ENCODE data around the gene ART4. TPM values are rescaled to one million over a fixed set of nuclear protein-coding genes. Genes with fewer than 3 reads are reported as not detected.

ART4 gene
- total RNA-seq, 1 experiment from 2014 or later: not detected

DNA sequence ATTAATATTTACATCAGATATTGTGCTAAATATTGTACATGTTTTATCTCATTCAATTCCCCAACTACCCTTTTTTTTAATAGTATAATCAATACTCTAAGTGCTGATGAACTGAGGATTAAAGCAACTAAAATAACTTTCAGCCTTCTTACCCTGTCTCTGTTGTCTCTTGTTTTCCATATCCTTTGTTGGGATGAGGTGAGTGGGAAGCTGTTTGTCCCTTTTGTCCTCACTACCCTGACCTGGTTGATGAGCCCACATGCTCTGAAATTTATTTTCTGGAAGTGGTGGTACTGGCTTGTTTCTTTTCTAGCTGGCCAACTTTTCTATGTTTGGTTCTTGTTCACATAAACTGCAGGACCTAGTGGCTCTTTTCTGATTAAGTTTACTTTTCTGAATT lies 9.6 kb upstream of the ART4 start:
- no peak overlapping the region for H3K27ac ChIP-seq (ENCODE audit: low read depth, low read length)
- ATAC-seq (no peak), DNase-seq (ENCODE audit: low read depth, low spot score) (no peak)
- no peak overlapping the region for H2AFZ ChIP-seq (ENCODE audit: low read depth, low read length, poor library complexity, severe bottlenecking)
- no peaks in the 10 kb centered on the region for H3K9me2 ChIP-seq (ENCODE audit: insufficient read depth)
- TF ChIP-seq SRF (IDR thresholded peaks at IDR 0.05; ENCODE audit: low read depth): no peak
- TF ChIP-seq, protein P1, sequence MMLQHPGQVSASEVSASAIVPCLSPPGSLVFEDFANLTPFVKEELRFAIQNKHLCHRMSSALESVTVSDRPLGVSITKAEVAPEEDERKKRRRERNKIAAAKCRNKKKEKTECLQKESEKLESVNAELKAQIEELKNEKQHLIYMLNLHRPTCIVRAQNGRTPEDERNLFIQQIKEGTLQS (IDR thresholded peaks at IDR 0.05): no peak
- TF ChIP-seq POLR2AphosphoS5 (IDR thresholded peaks at IDR 0.05; ENCODE audit: low read depth, low read length): no peak
- TF ChIP-seq TCF7L2 (IDR thresholded peaks at IDR 0.05; ENCODE audit: borderline replicate concordance, extremely low read depth, insufficient read depth, insufficient read length): no peak
- no peak for TF ChIP-seq ZFX (IDR thresholded peaks at IDR 0.05)
- POLR2A ChIA-PET: no interaction called here
- intact Hi-C loops (cut with micrococcal nuclease): no loop called here
- no peak overlapping the region for H3K4me2 ChIP-seq (ENCODE audit: low read length)
- BruUV-seq (replicated peaks): no TSS peak
- CTCF ChIA-PET: no interaction called here
- H3K9me3 ChIP-seq (ENCODE audit: control insufficient read depth in 1 of 2, insufficient read depth in 1 of 2, low read depth in 1 of 2, low read length in 2 of 2): no peaks in the 10 kb centered on the region
- H3K4me1 ChIP-seq (ENCODE audit: control insufficient read depth in 1 of 2, insufficient read depth in 2 of 2, low read length in 2 of 2): no peaks in the 10 kb centered on the region
- H3K79me2 ChIP-seq (ENCODE audit: insufficient read depth, low read length): no peaks in the 10 kb centered on the region
- RAD21 ChIA-PET (ENCODE audit: low non-redundant PET in 1 of 2, low total read pairs in 2 of 2, uncharacterized antibody in 2 of 2, unreplicated experiment in 2 of 2): no interaction called here
- no peaks in the 10 kb centered on the region for H4K20me1 ChIP-seq (ENCODE audit: insufficient read depth)
- H3K27me3 ChIP-seq (ENCODE audit: insufficient read depth, low read length): no peaks in the 10 kb centered on the region
- H3K4me3 ChIP-seq (replicated peaks in 1 of 2; ENCODE audit: low read depth in 1 of 2, low read length in 2 of 2): no peak overlapping the region
- no peak overlapping the region for H3K9ac ChIP-seq (ENCODE audit: low read length)
- H3K36me3 ChIP-seq (ENCODE audit: control insufficient read depth in 1 of 2, insufficient read depth in 2 of 2, low read length in 2 of 2): no peaks in the 10 kb centered on the region

DNA sequence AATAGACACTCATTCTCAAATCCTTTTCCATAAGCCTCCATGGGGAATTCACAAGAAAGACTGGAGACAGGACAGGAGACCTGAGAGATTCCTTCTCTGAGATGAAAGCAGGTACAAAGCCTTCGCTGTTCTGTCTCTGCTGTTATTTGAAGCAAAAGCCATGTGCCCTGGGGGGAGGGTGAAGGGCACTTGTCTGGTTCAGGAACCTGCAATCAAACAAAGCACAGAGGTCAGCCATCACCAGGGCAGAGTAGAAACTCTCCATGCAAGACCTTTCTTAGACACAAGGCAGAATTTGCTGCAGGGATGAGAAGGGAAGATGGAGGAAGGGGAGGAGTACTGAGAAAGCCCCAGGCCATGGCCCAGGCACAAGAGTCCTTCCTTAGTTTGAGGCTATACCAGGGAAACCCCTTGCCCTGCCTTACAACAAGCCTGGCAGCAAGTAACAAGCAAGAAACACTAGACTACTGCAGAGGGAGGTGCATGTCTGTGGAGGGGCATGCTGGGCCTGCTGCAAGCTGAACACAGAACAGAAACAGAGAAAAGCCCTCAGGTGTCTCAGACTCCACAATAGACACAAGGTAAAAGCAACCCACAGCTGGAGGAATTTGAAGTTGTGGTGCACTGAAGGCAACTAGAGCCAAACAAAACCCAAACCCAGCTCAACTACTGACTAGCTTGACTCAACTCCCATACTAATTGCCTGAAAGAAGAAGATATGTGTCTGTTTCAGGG lies 7.8 kb upstream of the ART4 start:
- Histone ChIP-seq H3K27me3 (ENCODE audit: insufficient read depth, low read length) (no peaks in the 10 kb centered on the region), H3K4me3 (replicated peaks in 1 of 2; ENCODE audit: low read depth in 1 of 2, low read length in 2 of 2) (no peak overlapping the region), H3K36me3 (ENCODE audit: control insufficient read depth in 1 of 2, insufficient read depth in 2 of 2, low read length in 2 of 2) (no peaks in the 10 kb centered on the region), H2AFZ (ENCODE audit: low read depth, low read length, poor library complexity, severe bottlenecking) (no peak overlapping the region), H3K27ac (ENCODE audit: low read depth, low read length) (no peak overlapping the region), H3K79me2 (ENCODE audit: insufficient read depth, low read length) (no peaks in the 10 kb centered on the region), H3K9me2 (ENCODE audit: insufficient read depth) (no peaks in the 10 kb centered on the region), H3K4me1 (ENCODE audit: control insufficient read depth in 1 of 2, insufficient read depth in 2 of 2, low read length in 2 of 2) (no peaks in the 10 kb centered on the region), H3K9ac (ENCODE audit: low read length) (no peak overlapping the region), H3K4me2 (ENCODE audit: low read length) (no peak overlapping the region), H4K20me1 (ENCODE audit: insufficient read depth) (no peaks in the 10 kb centered on the region), H3K9me3 (ENCODE audit: control insufficient read depth in 1 of 2, insufficient read depth in 1 of 2, low read depth in 1 of 2, low read length in 2 of 2) (no peaks in the 10 kb centered on the region)
- no peak for DNase-seq (ENCODE audit: low read depth, low spot score)
- POLR2A ChIA-PET: interaction anchor here (0.6 kb wide), 1 partner anchor 362 kb away, joined by 3 read pairs; no protein-coding TSS in a partner anchor
- intact Hi-C loops (cut with micrococcal nuclease): no loop called here
- ATAC-seq: no peak
- RAD21 ChIA-PET (ENCODE audit: low non-redundant PET in 1 of 2, low total read pairs in 2 of 2, uncharacterized antibody in 2 of 2, unreplicated experiment in 2 of 2): no interaction called here
- BruUV-seq (replicated peaks): no TSS peak
- CTCF ChIA-PET: no interaction called here
- TF ChIP-seq, protein P2, sequence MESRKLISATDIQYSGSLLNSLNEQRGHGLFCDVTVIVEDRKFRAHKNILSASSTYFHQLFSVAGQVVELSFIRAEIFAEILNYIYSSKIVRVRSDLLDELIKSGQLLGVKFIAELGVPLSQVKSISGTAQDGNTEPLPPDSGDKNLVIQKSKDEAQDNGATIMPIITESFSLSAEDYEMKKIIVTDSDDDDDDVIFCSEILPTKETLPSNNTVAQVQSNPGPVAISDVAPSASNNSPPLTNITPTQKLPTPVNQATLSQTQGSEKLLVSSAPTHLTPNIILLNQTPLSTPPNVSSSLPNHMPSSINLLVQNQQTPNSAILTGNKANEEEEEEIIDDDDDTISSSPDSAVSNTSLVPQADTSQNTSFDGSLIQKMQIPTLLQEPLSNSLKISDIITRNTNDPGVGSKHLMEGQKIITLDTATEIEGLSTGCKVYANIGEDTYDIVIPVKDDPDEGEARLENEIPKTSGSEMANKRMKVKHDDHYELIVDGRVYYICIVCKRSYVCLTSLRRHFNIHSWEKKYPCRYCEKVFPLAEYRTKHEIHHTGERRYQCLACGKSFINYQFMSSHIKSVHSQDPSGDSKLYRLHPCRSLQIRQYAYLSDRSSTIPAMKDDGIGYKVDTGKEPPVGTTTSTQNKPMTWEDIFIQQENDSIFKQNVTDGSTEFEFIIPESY (IDR thresholded peaks at IDR 0.05; ENCODE audit: extremely low read depth, insufficient replicate concordance, low read length): no peak
- no peak for TF ChIP-seq YY1 (IDR thresholded peaks at IDR 0.05; ENCODE audit: extremely low read depth, insufficient replicate concordance, low read depth, low read length)
